ENCODE measurements around the gene MAGI1.
"Not testable (repeated sequence)": the region's sequence is repeated elsewhere in the genome, so short reads cannot be mapped to it uniquely, and the experiment has no call there.

Gene MAGI1

GRCh38 chr3:65543391-65543790, 495.3 kb downstream of the MAGI1 start:
- DNase-seq = not testable (repeated sequence)

- no peak for DNase-seq
Observed at GRCh38 chr3:65540666-65541065, 498.1 kb downstream of the MAGI1 start.

- no peak for DNase-seq
Observed at GRCh38 chr3:65539616-65540015, 499.1 kb downstream of the MAGI1 start.

- DNase-seq = no peak
Observed at GRCh38 chr3:65538101-65538500, 500.6 kb downstream of the MAGI1 start.

- DNase-seq = no peak
Observed at GRCh38 chr3:65537109-65537508, 501.6 kb downstream of the MAGI1 start.

- DNase-seq = no peak
Observed at GRCh38 chr3:65535260-65535659, 503.5 kb downstream of the MAGI1 start.

GRCh38 chr3:65534805-65535204, 503.9 kb downstream of the MAGI1 start:
- no peak for DNase-seq

GRCh38 chr3:65532749-65533148, 506.0 kb downstream of the MAGI1 start:
- DNase-seq = no peak

GRCh38 chr3:65532215-65532614, 506.5 kb downstream of the MAGI1 start:
- no peak for DNase-seq

GRCh38 chr3:65531499-65531898, 507.2 kb downstream of the MAGI1 start:
- DNase-seq = no peak

- no peak for DNase-seq
Observed at GRCh38 chr3:65526656-65527055, 512.1 kb downstream of the MAGI1 start.

GRCh38 chr3:65524584-65524983, 514.1 kb downstream of the MAGI1 start:
- DNase-seq = no peak

- DNase-seq = no peak
Observed at GRCh38 chr3:65523878-65524277, 514.8 kb downstream of the MAGI1 start.

- no peak for DNase-seq
Observed at GRCh38 chr3:65521032-65521431, 517.7 kb downstream of the MAGI1 start.

- no peak for DNase-seq
Observed at GRCh38 chr3:65516998-65517397, 521.7 kb downstream of the MAGI1 start.

GRCh38 chr3:65514317-65514716, 524.4 kb downstream of the MAGI1 start:
- not testable (repeated sequence) for DNase-seq

- DNase-seq = not testable (repeated sequence)
Observed at GRCh38 chr3:65509423-65509794, 529.3 kb downstream of the MAGI1 start.

GRCh38 chr3:65508750-65509422, 529.8 kb downstream of the MAGI1 start:
- no peak for DNase-seq

GRCh38 chr3:65507437-65507836, 531.3 kb downstream of the MAGI1 start:
- no peak for DNase-seq

- no peak for DNase-seq
Observed at GRCh38 chr3:65503776-65504175, 534.9 kb downstream of the MAGI1 start.

- no peak for DNase-seq
Observed at GRCh38 chr3:65502526-65502925, 536.2 kb downstream of the MAGI1 start.

- DNase-seq = no peak
Observed at GRCh38 chr3:65500398-65501306, 538.1 kb downstream of the MAGI1 start.

GRCh38 chr3:65497846-65498245, 540.9 kb downstream of the MAGI1 start:
- no peak for DNase-seq

GRCh38 chr3:65497236-65497635, 541.5 kb downstream of the MAGI1 start:
- DNase-seq = no peak

Data from NCI-H2029 treated with DMSO at 0.1 percent for 48 hours (cell line).